Measurements from ENCODE around the gene MAPK4.

- TF ChIP-seq POLR2A (IDR thresholded peaks at IDR 0.05): no peak
- TF ChIP-seq CTCF (IDR thresholded peaks at IDR 0.05): no peak
- TF ChIP-seq EP300 (IDR thresholded peaks at IDR 0.05): no peak
Observed at GRCh38 chr18:50628533-50628905, 68.6 kb downstream of the MAPK4 start.
